ENCODE data around the gene PTBP1. TPM values are rescaled to one million over a fixed set of nuclear protein-coding genes. Genes with fewer than 3 reads are reported as not detected.
"Not testable (repeated sequence)": the region's sequence is repeated elsewhere in the genome, so short reads cannot be mapped to it uniquely, and the experiment has no call there.

Gene PTBP1
- total RNA-seq, 3 donors from 2014 or later (not counting 1 experiment from before 2014, with no cell fraction given): 302 to 350 (median 345) TPM

DNA sequence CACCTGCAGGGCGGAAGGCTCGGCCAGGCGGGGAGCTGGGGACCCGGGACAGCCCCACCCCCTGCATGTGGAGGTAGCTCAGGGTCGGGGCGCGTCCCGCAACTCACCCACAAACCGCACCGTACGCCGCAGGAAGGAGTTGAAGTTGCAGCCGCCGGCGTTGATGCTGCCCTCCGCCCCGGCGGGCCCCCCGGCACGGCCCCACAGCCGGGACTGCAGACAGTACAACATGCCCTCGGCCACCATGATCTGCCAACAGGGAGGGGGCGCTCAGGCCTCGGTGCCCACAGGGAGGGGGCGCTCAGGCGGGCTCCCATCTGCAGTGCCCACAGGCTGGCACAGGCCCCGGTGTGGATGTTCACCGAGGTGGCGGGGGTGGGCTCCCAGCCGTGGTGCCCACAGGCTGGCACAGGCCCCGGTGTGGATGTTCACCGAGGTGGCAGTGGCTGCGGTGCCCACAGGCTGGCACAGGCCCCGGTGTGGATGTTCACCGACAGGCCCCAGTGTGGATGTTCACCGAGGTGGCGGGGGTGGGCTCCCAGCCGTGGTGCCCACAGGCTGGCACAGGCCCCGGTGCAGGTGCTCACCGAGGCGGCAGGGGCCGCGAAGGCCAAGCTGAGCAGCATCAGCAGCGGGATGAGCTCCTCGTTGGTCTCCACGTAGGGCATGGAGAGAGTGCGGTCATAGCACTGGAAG lies 18.0 kb downstream of the PTBP1 start:
- TF ChIP-seq, protein P1, sequence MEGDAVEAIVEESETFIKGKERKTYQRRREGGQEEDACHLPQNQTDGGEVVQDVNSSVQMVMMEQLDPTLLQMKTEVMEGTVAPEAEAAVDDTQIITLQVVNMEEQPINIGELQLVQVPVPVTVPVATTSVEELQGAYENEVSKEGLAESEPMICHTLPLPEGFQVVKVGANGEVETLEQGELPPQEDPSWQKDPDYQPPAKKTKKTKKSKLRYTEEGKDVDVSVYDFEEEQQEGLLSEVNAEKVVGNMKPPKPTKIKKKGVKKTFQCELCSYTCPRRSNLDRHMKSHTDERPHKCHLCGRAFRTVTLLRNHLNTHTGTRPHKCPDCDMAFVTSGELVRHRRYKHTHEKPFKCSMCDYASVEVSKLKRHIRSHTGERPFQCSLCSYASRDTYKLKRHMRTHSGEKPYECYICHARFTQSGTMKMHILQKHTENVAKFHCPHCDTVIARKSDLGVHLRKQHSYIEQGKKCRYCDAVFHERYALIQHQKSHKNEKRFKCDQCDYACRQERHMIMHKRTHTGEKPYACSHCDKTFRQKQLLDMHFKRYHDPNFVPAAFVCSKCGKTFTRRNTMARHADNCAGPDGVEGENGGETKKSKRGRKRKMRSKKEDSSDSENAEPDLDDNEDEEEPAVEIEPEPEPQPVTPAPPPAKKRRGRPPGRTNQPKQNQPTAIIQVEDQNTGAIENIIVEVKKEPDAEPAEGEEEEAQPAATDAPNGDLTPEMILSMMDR (IDR thresholded peaks at IDR 0.05): no peak
- no peaks in the 10 kb centered on the region for H3K4me1 ChIP-seq (ENCODE audit: control insufficient read depth, insufficient read depth, low read length)
- intact Hi-C loops (cut with micrococcal nuclease): no loop called here
- Mint-ChIP-seq H3K27me3 (ENCODE audit: low read depth in 2 of 2) (no peaks in the 10 kb centered on the region), H3K36me3 (no peaks in the 10 kb centered on the region), H3K4me1 (peaks cover 0 to 14% of the 10 kb centered on the region in 2 donors), H3K27ac (peak overlapping the region in 1 of 2 donors; percentile 63), H3K4me3 (no peak overlapping the region), H3K9me3 (peaks cover 0 to 4% of the 10 kb centered on the region in 2 donors)
- no peaks in the 10 kb centered on the region for H3K9me3 ChIP-seq (ENCODE audit: control insufficient read depth, insufficient read depth, low read length)
- 97% methylated on average over 47 of the region's 47 CpGs for WGBS (ENCODE audit: insufficient coverage)
- H3K27me3 ChIP-seq (ENCODE audit: control insufficient read depth, insufficient read depth, low read length): no peaks in the 10 kb centered on the region
- ATAC-seq: peak in 2 of 3 donors; percentile 6 to 15
- H3K4me3 ChIP-seq (ENCODE audit: low read length): no peak overlapping the region
- H3K36me3 ChIP-seq (ENCODE audit: control insufficient read depth, insufficient read depth, low read length): peaks cover 18% of the 10 kb centered on the region
- H3K27ac ChIP-seq (ENCODE audit: low read length): no peak overlapping the region
- no peak for DNase-seq

DNA sequence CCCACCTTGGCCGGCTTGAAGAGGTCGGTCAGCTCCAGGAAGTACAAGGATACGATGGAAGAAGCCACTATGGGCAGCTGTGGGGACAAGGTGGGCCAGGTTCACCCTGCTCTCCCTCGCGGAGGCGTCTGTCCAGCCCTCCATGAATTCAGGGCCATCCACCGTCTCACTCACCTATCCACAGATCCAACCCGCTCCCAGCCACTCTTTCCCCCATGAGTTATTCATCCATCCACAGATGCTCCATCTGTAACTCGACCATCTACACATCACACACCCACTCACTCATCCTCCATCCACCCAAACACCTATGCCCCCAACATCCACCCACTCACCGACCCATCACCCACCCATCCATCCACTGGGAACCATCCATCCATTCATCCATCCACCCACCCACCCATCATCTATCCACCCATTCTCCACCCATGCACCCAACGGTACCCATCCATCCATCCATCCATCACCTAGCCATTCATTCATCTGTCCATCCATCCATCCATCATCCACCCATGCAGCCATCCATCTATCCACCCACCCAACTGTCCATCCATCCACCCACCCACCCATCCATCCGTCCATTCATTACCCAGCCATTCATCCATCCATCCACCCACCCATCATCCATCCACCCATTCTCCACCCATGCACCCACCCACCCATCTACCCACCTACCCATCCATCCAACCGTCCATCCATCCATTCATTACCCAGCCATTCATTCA lies 18.7 kb downstream of the PTBP1 start:
- no peaks in the 10 kb centered on the region for H3K27me3 Mint-ChIP-seq (ENCODE audit: low read depth in 2 of 2)
- Histone ChIP-seq H3K9me3 (ENCODE audit: control insufficient read depth, insufficient read depth, low read length) (no peaks in the 10 kb centered on the region), H3K4me3 (ENCODE audit: low read length) (no peak overlapping the region), H3K36me3 (ENCODE audit: control insufficient read depth, insufficient read depth, low read length) (peaks cover 11% of the 10 kb centered on the region), H3K4me1 (ENCODE audit: control insufficient read depth, insufficient read depth, low read length) (no peaks in the 10 kb centered on the region), H3K27me3 (ENCODE audit: control insufficient read depth, insufficient read depth, low read length) (no peaks in the 10 kb centered on the region), H3K27ac (ENCODE audit: low read length) (no peak overlapping the region)
- intact Hi-C loops (cut with micrococcal nuclease): no loop called here
- DNase-seq (no peak), ATAC-seq (no peak)
- TF ChIP-seq, protein P1 (IDR thresholded peaks at IDR 0.05): no peak
- peaks cover 0 to 4% of the 10 kb centered on the region in 2 donors for H3K9me3 Mint-ChIP-seq
- H3K4me1 Mint-ChIP-seq: peaks cover 0 to 14% of the 10 kb centered on the region in 2 donors
- H3K36me3 Mint-ChIP-seq: no peaks in the 10 kb centered on the region
- H3K4me3 Mint-ChIP-seq: no peak overlapping the region
- 97% methylated on average over 13 of the region's 13 CpGs for WGBS (ENCODE audit: insufficient coverage)
- peak overlapping the region in 1 of 2 donors; percentile 44 for H3K27ac Mint-ChIP-seq

DNA sequence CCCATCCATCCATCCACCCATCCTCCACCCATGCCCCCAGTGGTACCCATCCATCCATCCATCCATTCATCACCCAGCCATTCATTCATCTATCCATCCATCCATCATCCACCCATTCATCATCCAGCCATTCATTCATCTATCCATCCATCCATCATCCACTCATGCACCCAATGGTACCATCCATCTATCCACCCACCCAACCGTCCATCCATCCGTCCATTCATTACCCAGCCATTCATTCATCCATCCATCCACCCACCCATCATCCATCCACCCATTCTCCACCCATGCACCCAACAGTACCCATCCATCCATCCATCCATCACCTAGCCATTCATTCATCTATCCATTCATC lies 19.2 kb downstream of the PTBP1 start:
- H3K4me3 Mint-ChIP-seq: no peak overlapping the region
- no peaks in the 10 kb centered on the region for H3K4me1 ChIP-seq (ENCODE audit: control insufficient read depth, insufficient read depth, low read length)
- no peak for ATAC-seq
- no peaks in the 10 kb centered on the region for H3K27me3 ChIP-seq (ENCODE audit: control insufficient read depth, insufficient read depth, low read length)
- H3K27ac Mint-ChIP-seq: peak overlapping the region in 1 of 2 donors; percentile 44
- intact Hi-C loops (cut with micrococcal nuclease): no loop called here
- no peak overlapping the region for H3K4me3 ChIP-seq (ENCODE audit: low read length)
- 97% methylated on average over 2 of the region's 2 CpGs for WGBS (ENCODE audit: insufficient coverage)
- H3K9me3 ChIP-seq (ENCODE audit: control insufficient read depth, insufficient read depth, low read length): no peaks in the 10 kb centered on the region
- no peak overlapping the region for H3K27ac ChIP-seq (ENCODE audit: low read length)
- peaks cover 0 to 4% of the 10 kb centered on the region in 2 donors for H3K9me3 Mint-ChIP-seq
- no peaks in the 10 kb centered on the region for H3K27me3 Mint-ChIP-seq (ENCODE audit: low read depth in 2 of 2)
- H3K36me3 ChIP-seq (ENCODE audit: control insufficient read depth, insufficient read depth, low read length): peaks cover 6% of the 10 kb centered on the region
- no peak for DNase-seq
- no peaks in the 10 kb centered on the region for H3K36me3 Mint-ChIP-seq
- peaks cover 0 to 14% of the 10 kb centered on the region in 2 donors for H3K4me1 Mint-ChIP-seq
- TF ChIP-seq, protein P1 (IDR thresholded peaks at IDR 0.05): no peak

DNA sequence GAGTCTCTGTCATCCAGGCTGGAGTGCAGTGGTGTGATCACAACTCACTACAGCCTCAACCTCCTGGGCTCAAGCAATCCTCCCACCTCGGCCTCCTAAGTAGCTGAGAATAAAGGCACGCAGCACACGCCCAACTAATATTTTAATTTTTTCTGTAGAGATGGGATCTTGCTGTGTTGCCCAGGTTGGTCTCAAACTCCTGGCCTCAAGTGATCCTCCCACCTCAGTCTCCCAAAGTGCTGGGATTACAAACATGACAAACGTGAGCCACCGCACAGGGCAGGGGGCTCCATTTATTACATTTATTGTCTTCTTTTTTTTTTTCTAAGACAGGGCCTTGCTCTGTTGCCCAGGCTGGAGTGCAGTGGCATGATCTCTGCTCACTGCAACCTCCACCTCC lies 23.0 kb downstream of the PTBP1 start:
- H3K27me3 Mint-ChIP-seq (ENCODE audit: low read depth in 2 of 2): peaks cover 6 to 10% of the 10 kb centered on the region in 2 donors
- peaks cover 11% of the 10 kb centered on the region for H3K27me3 ChIP-seq (ENCODE audit: control insufficient read depth, insufficient read depth, low read length)
- intact Hi-C loops (cut with micrococcal nuclease); H3K9me3 ChIP-seq (ENCODE audit: control insufficient read depth, insufficient read depth, low read length); H3K4me3 Mint-ChIP-seq; H3K4me1 ChIP-seq (ENCODE audit: control insufficient read depth, insufficient read depth, low read length); ATAC-seq; H3K36me3 Mint-ChIP-seq; H3K27ac Mint-ChIP-seq; H3K36me3 ChIP-seq (ENCODE audit: control insufficient read depth, insufficient read depth, low read length); DNase-seq; H3K27ac ChIP-seq (ENCODE audit: low read length); H3K4me3 ChIP-seq (ENCODE audit: low read length); H3K9me3 Mint-ChIP-seq: not testable (repeated sequence)
- WGBS (ENCODE audit: insufficient coverage): 90% methylated on average over 3 of the region's 5 CpGs
- H3K4me1 Mint-ChIP-seq: peaks cover 0 to 14% of the 10 kb centered on the region in 2 donors
